ENCODE data around the gene FANCM. TPM values are rescaled to one million over a fixed set of nuclear protein-coding genes. Genes with fewer than 3 reads are reported as not detected.
"Not testable (repeated sequence)": the region's sequence is repeated elsewhere in the genome, so short reads cannot be mapped to it uniquely, and the experiment has no call there.

The FANCM gene
- total RNA-seq, 4 donors from 2014 or later, result 2.6 to 10.1 (median 6.4) TPM

DNA sequence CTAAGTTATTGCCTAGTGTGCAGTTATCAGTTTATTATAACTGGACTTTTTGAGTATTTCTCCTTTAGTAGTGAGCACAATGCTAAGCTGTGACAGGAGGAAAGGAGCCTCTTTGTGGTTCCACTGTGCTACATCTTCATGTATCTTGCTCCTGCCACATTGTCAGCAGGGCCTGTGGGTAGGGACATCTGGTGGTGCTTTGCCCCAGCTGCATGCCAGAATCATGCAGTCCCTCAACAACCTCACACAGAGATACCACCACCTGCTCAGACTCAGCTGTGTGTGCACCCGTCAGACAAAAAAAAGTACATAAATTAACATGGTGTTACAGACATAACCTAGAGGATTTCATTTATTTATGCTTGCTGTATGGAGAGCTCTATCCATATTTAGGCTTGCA lies 66.2 kb downstream of the FANCM start:
- no peak overlapping the region for H3K27ac ChIP-seq
- no peak for DNase-seq (ENCODE audit: low spot score in 2 of 2)
- H3K4me3 ChIP-seq, result no peak overlapping the region
- H3K36me3 ChIP-seq, result peaks cover 21% of the 10 kb centered on the region
- no peaks in the 10 kb centered on the region for H3K27me3 ChIP-seq
- no peaks in the 10 kb centered on the region for H3K4me1 ChIP-seq
- TF ChIP-seq EP300 (IDR thresholded peaks at IDR 0.05), result no peak
- TF ChIP-seq POLR2A (IDR thresholded peaks at IDR 0.05), result no peak
- no peak for TF ChIP-seq POLR2AphosphoS5 (IDR thresholded peaks at IDR 0.05)
- TF ChIP-seq, protein P1, sequence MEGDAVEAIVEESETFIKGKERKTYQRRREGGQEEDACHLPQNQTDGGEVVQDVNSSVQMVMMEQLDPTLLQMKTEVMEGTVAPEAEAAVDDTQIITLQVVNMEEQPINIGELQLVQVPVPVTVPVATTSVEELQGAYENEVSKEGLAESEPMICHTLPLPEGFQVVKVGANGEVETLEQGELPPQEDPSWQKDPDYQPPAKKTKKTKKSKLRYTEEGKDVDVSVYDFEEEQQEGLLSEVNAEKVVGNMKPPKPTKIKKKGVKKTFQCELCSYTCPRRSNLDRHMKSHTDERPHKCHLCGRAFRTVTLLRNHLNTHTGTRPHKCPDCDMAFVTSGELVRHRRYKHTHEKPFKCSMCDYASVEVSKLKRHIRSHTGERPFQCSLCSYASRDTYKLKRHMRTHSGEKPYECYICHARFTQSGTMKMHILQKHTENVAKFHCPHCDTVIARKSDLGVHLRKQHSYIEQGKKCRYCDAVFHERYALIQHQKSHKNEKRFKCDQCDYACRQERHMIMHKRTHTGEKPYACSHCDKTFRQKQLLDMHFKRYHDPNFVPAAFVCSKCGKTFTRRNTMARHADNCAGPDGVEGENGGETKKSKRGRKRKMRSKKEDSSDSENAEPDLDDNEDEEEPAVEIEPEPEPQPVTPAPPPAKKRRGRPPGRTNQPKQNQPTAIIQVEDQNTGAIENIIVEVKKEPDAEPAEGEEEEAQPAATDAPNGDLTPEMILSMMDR (IDR thresholded peaks at IDR 0.05), result no peak
- H3K9me3 ChIP-seq, result no peaks in the 10 kb centered on the region
- 67% methylated on average over 1 of the region's 1 CpG for WGBS

DNA sequence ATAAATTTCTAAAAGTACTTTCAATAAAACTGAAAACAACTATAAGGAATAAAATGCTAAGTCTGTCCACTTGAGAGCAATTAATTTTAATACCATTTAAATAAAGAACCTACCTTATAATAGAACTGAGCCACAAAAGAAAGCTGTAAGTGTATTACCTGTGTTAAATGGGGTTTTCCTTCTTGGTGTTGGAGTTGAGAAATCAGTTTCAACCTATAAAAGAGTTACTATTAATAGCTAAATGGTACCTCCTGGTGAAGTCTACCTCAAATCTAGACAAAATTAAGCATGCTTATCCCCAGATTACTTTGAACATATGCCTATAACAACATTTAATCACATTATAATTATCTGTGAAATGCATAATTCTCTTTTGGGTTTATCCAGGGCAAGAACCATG lies 68.5 kb downstream of the FANCM start:
- no peak for DNase-seq (ENCODE audit: low spot score in 2 of 2)
- H3K27me3 ChIP-seq, result no peaks in the 10 kb centered on the region
- no peaks in the 10 kb centered on the region for H3K4me1 ChIP-seq
- H3K36me3 ChIP-seq, result peaks cover 37% of the 10 kb centered on the region
- H3K4me3 ChIP-seq, result no peak overlapping the region
- H3K9me3 ChIP-seq, result no peaks in the 10 kb centered on the region
- TF ChIP-seq EP300 (IDR thresholded peaks at IDR 0.05) (no peak), POLR2AphosphoS5 (IDR thresholded peaks at IDR 0.05) (no peak), POLR2A (IDR thresholded peaks at IDR 0.05) (no peak)
- TF ChIP-seq, protein P1 (IDR thresholded peaks at IDR 0.05), result no peak
- no peak overlapping the region for H3K27ac ChIP-seq

DNA sequence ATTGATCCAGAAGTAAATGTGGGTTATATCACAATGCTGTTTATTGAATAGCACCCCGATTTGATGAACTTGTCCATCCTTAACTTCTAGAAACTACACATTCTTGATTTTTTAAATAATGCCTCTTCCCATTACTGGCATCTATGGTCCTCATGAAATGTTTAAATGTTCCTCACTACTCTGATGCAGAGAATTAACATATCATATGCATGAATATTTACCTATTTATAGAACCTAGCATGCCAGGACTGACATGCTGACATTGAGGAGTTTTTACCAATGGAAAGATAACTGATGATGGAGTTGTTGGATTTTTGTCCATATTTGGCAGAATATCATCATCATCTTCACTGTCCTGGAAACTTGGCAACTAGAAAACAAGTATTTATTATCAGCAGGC lies 74.4 kb downstream of the FANCM start:
- TF ChIP-seq EP300 (IDR thresholded peaks at IDR 0.05), result no peak
- no peak for TF ChIP-seq POLR2AphosphoS5 (IDR thresholded peaks at IDR 0.05)
- TF ChIP-seq POLR2A (IDR thresholded peaks at IDR 0.05), result no peak
- TF ChIP-seq, protein P1 (IDR thresholded peaks at IDR 0.05), result no peak
- Histone ChIP-seq H3K4me1 (no peaks in the 10 kb centered on the region), H3K9me3 (no peaks in the 10 kb centered on the region), H3K27ac (no peak overlapping the region), H3K36me3 (peaks cover 75% of the 10 kb centered on the region), H3K4me3 (no peak overlapping the region), H3K27me3 (no peaks in the 10 kb centered on the region)
- WGBS, result 95% methylated on average over 1 of the region's 1 CpG
- no peak for DNase-seq (ENCODE audit: low spot score in 2 of 2)

DNA sequence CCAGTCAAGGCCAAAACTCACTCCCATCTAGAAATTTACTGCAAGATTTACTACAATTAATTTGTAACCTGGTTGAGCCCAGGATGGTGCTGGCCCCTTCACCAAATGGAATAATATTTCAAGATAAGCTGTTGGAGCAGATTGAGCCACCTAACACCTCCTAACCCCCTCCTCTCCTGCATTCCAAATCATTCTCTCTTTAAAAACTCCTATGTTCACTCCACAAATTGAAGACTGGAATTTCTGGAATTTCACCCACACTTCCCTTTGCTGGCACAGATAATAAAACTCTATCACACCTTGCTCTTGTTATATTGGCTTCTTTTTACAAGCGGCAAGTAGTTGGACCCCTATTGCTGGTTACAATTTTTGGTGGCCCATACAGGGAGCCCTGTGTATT lies 75.6 kb downstream of the FANCM start:
- 60% methylated on average over 1 of the region's 1 CpG for WGBS
- peaks cover 79% of the 10 kb centered on the region for H3K36me3 ChIP-seq

DNA sequence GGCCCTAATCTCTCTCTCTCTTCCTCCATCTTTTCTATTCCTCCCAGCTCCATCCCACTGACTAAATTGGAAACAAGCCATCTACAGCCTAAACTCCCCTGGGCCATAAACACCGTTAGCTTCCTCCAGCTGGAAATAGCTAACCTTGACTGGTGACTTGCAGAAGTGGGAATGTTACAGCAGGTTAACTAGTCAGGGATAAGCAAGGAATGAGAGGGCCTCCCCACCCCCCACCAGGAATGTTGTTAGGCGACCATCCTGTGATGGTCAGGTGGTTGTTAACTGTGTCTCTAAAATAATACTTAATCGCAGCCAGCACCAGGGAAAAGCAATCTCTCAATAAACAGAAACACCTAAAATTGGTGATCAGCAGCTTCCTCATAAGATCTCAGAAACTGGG lies 76.5 kb downstream of the FANCM start:
- Histone ChIP-seq H3K4me3 (no peak overlapping the region), H3K27me3 (no peaks in the 10 kb centered on the region), H3K36me3 (peaks cover 76% of the 10 kb centered on the region), H3K9me3 (no peaks in the 10 kb centered on the region), H3K4me1 (no peaks in the 10 kb centered on the region), H3K27ac (no peak overlapping the region)
- DNase-seq (ENCODE audit: low spot score in 2 of 2), result no peak
- WGBS, result 65% methylated on average over 3 of the region's 3 CpGs
- TF ChIP-seq POLR2AphosphoS5 (IDR thresholded peaks at IDR 0.05) (no peak), POLR2A (IDR thresholded peaks at IDR 0.05) (no peak), EP300 (IDR thresholded peaks at IDR 0.05) (no peak)
- TF ChIP-seq, protein P1 (IDR thresholded peaks at IDR 0.05), result no peak

More for the DNA sequence above, 75.6 kb downstream of the FANCM start:
- DNase-seq (ENCODE audit: low spot score in 2 of 2), result no peak
- Histone ChIP-seq H3K4me3 (no peak overlapping the region), H3K4me1 (no peaks in the 10 kb centered on the region), H3K27me3 (no peaks in the 10 kb centered on the region), H3K9me3 (no peaks in the 10 kb centered on the region), H3K27ac (no peak overlapping the region)
- TF ChIP-seq, protein P1 (IDR thresholded peaks at IDR 0.05), result no peak
- TF ChIP-seq EP300 (IDR thresholded peaks at IDR 0.05) (no peak), POLR2A (IDR thresholded peaks at IDR 0.05) (no peak), POLR2AphosphoS5 (IDR thresholded peaks at IDR 0.05) (no peak)

DNA sequence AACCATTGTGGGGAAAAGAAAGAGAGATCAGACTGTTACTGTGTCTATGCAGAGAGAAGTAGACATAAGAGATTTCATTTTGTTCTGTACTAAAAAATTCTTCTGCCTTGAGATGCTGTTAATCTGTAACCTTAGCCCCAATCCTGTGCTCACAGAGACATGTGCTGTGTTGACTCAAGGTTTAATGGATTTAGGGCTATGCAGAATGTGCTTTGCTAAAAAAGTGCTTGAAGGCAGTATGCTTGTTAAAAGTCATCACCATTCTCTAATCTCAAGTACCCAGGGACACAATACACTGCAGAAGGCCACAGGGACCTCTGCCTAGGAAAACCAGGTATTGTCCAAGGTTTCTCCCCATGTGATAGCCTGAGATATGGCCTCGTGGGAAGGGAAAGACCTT lies 78.0 kb downstream of the FANCM start:
- not testable (repeated sequence) for H3K27me3 ChIP-seq; H3K4me3 ChIP-seq; H3K27ac ChIP-seq; H3K4me1 ChIP-seq; DNase-seq (ENCODE audit: low spot score in 2 of 2); H3K9me3 ChIP-seq
- peaks cover 78% of the 10 kb centered on the region for H3K36me3 ChIP-seq
- 100% methylated on average over 1 of the region's 1 CpG for WGBS

DNA sequence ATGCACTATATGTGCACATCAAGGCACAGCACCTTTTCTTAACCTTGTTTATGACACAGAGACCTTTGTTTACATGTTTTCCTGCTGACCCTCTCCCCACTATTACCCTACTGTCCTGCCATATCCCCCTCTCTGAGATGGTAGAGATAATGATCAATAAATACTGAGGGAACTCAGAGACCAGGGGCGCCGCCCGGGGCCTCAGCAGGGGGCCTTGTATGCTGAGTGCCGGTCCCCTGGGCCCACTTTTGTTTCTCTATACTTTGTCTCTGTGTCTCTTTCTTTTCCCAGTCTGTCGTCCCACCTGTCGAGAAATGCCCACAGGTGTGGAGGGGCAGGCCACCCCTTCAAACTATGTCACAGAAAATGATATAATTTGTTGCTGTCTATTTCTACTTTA lies 78.6 kb downstream of the FANCM start:
- peaks cover 71% of the 10 kb centered on the region for H3K36me3 ChIP-seq
- not testable (repeated sequence) for H3K27ac ChIP-seq; H3K4me1 ChIP-seq; DNase-seq (ENCODE audit: low spot score in 2 of 2); H3K9me3 ChIP-seq; H3K4me3 ChIP-seq; H3K27me3 ChIP-seq
- WGBS, result 93% methylated on average over 6 of the region's 6 CpGs

Measured in suprapubic skin (tissue), 4 donors.